ENCODE results near the gene ANKS1A.

Gene ANKS1A

DNA sequence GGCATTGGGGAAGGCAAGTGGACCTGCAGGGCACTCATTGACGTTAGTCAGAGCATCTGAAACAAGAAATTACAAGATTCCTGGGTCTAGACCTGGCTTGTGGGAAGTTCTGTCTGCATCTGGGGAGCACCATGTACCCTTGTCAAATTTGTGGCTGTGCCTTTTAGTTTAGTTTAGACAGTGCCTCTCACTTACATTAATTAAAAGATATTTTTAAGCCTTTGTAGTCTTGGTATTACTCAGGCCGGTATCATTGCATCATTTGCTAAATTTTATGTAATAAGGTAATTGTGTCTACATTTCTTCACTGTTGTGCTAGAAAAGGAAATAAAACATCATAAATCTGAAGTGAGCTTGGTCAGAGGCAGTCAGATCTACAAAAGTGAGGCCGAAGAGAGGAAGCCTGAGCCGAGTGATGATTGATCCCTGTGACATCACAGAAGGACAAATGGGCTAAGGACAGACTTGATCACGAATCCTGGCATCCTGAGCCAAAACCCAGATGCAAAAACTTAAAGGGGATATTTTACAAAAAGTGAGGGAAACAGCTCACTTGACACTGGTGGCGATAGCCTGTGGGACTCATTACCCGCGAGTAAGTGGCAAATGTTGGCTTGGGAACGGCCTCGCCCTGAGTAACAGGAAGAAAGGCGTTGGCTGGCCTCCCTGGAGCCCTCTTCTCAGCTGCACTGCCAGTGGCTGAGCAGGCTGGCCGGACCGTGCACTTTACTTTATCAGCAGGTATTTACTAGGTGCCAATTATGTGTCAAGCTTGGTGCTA is 145.5 kb downstream of the ANKS1A start:
- Histone ChIP-seq H4K20me1 (ENCODE audit: insufficient read depth, low read length, poor library complexity, severe bottlenecking) (no peaks in the 10 kb centered on the region), H3K36me3 (ENCODE audit: insufficient read depth, low read length) (no peaks in the 10 kb centered on the region), H3K9me2 (replicated peaks; ENCODE audit: low read depth, low read length) (no peaks in the 10 kb centered on the region), H3K27me3 (ENCODE audit: insufficient read depth, low read length, poor library complexity, severe bottlenecking) (no peaks in the 10 kb centered on the region), H2AFZ (ENCODE audit: low read length) (no peak overlapping the region), H3K4me2 (ENCODE audit: low read depth, low read length, poor library complexity, severe bottlenecking) (no peak overlapping the region), H3K4me3 (ENCODE audit: low read length, poor library complexity, severe bottlenecking) (no peak overlapping the region), H3K79me2 (ENCODE audit: insufficient read depth, low read length) (no peaks in the 10 kb centered on the region), H3F3A (ENCODE audit: low read depth) (no peaks in the 10 kb centered on the region), H3K9me3 (ENCODE audit: insufficient read depth, low read depth, low read length) (no peaks in the 10 kb centered on the region), H3K9ac (ENCODE audit: low read depth, low read length, poor library complexity, severe bottlenecking) (peak overlapping the region; percentile 53), H3K4me1 (ENCODE audit: insufficient read depth, low read length, poor library complexity, severe bottlenecking) (peaks cover 52% of the 10 kb centered on the region)
- no peak for TF ChIP-seq CTCF (conservative IDR thresholded peaks at IDR 0.05; ENCODE audit: low read length)

GRCh38 chr6:35035481-35036030 is 146.5 kb downstream of the ANKS1A start:
- H3K9me2 ChIP-seq (replicated peaks; ENCODE audit: low read depth, low read length) = no peaks in the 10 kb centered on the region
- no peaks in the 10 kb centered on the region for H3K27me3 ChIP-seq (ENCODE audit: insufficient read depth, low read length, poor library complexity, severe bottlenecking)
- TF ChIP-seq EZH2phosphoT487 (IDR thresholded peaks at IDR 0.05; ENCODE audit: borderline replicate concordance) = no peak
- TF ChIP-seq CTCF (conservative IDR thresholded peaks at IDR 0.05; ENCODE audit: low read length) = no peak
- H3K4me2 ChIP-seq (ENCODE audit: low read depth, low read length, poor library complexity, severe bottlenecking) = peak overlapping the region; percentile 55
- no peaks in the 10 kb centered on the region for H3K36me3 ChIP-seq (ENCODE audit: insufficient read depth, low read length)
- no peak overlapping the region for H2AFZ ChIP-seq (ENCODE audit: low read length)
- no peaks in the 10 kb centered on the region for H3K79me2 ChIP-seq (ENCODE audit: insufficient read depth, low read length)
- no peak overlapping the region for H3K4me3 ChIP-seq (ENCODE audit: low read length, poor library complexity, severe bottlenecking)
- peaks cover 44% of the 10 kb centered on the region for H3K4me1 ChIP-seq (ENCODE audit: insufficient read depth, low read length, poor library complexity, severe bottlenecking)
- H3K9ac ChIP-seq (ENCODE audit: low read depth, low read length, poor library complexity, severe bottlenecking) = peak overlapping the region; percentile 53
- H3F3A ChIP-seq (ENCODE audit: low read depth) = no peaks in the 10 kb centered on the region
- H4K20me1 ChIP-seq (ENCODE audit: insufficient read depth, low read length, poor library complexity, severe bottlenecking) = no peaks in the 10 kb centered on the region
- no peaks in the 10 kb centered on the region for H3K9me3 ChIP-seq (ENCODE audit: insufficient read depth, low read depth, low read length)

GRCh38 chr6:35036059-35036827 is 147.2 kb downstream of the ANKS1A start:
- Histone ChIP-seq H4K20me1 (ENCODE audit: insufficient read depth, low read length, poor library complexity, severe bottlenecking) (no peaks in the 10 kb centered on the region), H3F3A (ENCODE audit: low read depth) (no peaks in the 10 kb centered on the region), H3K4me3 (ENCODE audit: low read length, poor library complexity, severe bottlenecking) (no peak overlapping the region), H3K9me2 (replicated peaks; ENCODE audit: low read depth, low read length) (no peaks in the 10 kb centered on the region), H3K9ac (ENCODE audit: low read depth, low read length, poor library complexity, severe bottlenecking) (peak overlapping the region; percentile 53), H3K4me2 (ENCODE audit: low read depth, low read length, poor library complexity, severe bottlenecking) (peak overlapping the region; percentile 55), H2AFZ (ENCODE audit: low read length) (no peak overlapping the region), H3K79me2 (ENCODE audit: insufficient read depth, low read length) (no peaks in the 10 kb centered on the region), H3K27me3 (ENCODE audit: insufficient read depth, low read length, poor library complexity, severe bottlenecking) (no peaks in the 10 kb centered on the region), H3K36me3 (ENCODE audit: insufficient read depth, low read length) (no peaks in the 10 kb centered on the region), H3K4me1 (ENCODE audit: insufficient read depth, low read length, poor library complexity, severe bottlenecking) (peaks cover 43% of the 10 kb centered on the region), H3K9me3 (ENCODE audit: insufficient read depth, low read depth, low read length) (no peaks in the 10 kb centered on the region)
- no peak for TF ChIP-seq EZH2phosphoT487 (IDR thresholded peaks at IDR 0.05; ENCODE audit: borderline replicate concordance)

Measured in Loucy (cell line).